Neuron (in vitro differentiated cells): Measurements from ENCODE around the gene HSD11B1.
A peak's percentile ranks its signal among the peaks of the same experiment; 100 is the strongest.

Experiments
- H2AFZ ChIP-seq: one replicate; pipeline ENCODE4 v1.6.1; 2013; ENCODE audit warnings: low read depth, mild to moderate bottlenecking, inconsistent platforms, low read length, moderate library complexity
- H3K27me3 ChIP-seq: one replicate; pipeline ENCODE4 v1.6.1; 2013; ENCODE audit warnings: low read length; ENCODE audit not compliant: insufficient read depth
- H3K36me3 ChIP-seq: one replicate; pipeline ENCODE4 v1.6.1; 2013; ENCODE audit warnings: low read length; ENCODE audit not compliant: insufficient read depth
- H3K4me1 ChIP-seq: one replicate; pipeline ENCODE4 v1.6.1; 2013; ENCODE audit warnings: low read length; ENCODE audit not compliant: insufficient read depth
- H3K4me3 ChIP-seq: 2 replicates; pipeline ENCODE4 v1.5.1; 2013; ENCODE audit warnings: mild to moderate bottlenecking, low read length, moderate library complexity
- H3K9me3 ChIP-seq: one replicate; pipeline ENCODE4 v1.6.1; 2013; ENCODE audit warnings: low read length

Gene HSD11B1

GRCh38 chr1:209742409-209743144, 37.9 kb downstream of the HSD11B1 start:
- Histone ChIP-seq H3K4me3 (no peak overlapping the region), H3K4me1 (no peaks in the 10 kb centered on the region), H3K9me3 (no peaks in the 10 kb centered on the region)

GRCh38 chr1:209743145-209743482, 38.5 kb downstream of the HSD11B1 start:
- peaks cover 3% of the 10 kb centered on the region for H3K27me3 ChIP-seq
- H3K4me3 ChIP-seq, result no peak overlapping the region
- H3K4me1 ChIP-seq, result no peaks in the 10 kb centered on the region
- H3K9me3 ChIP-seq, result no peaks in the 10 kb centered on the region
- no peaks in the 10 kb centered on the region for H3K36me3 ChIP-seq
- no peak overlapping the region for H2AFZ ChIP-seq

More at GRCh38 chr1:209742409-209743144, 37.9 kb downstream of the HSD11B1 start:
- Histone ChIP-seq H3K27me3 (peaks cover 3% of the 10 kb centered on the region), H2AFZ (no peak overlapping the region), H3K36me3 (no peaks in the 10 kb centered on the region)

GRCh38 chr1:209746451-209747165, 42.0 kb downstream of the HSD11B1 start:
- Histone ChIP-seq H3K4me1 (no peaks in the 10 kb centered on the region), H3K36me3 (no peaks in the 10 kb centered on the region), H2AFZ (no peak overlapping the region), H3K4me3 (no peak overlapping the region), H3K27me3 (no peaks in the 10 kb centered on the region), H3K9me3 (no peaks in the 10 kb centered on the region)

DNA sequence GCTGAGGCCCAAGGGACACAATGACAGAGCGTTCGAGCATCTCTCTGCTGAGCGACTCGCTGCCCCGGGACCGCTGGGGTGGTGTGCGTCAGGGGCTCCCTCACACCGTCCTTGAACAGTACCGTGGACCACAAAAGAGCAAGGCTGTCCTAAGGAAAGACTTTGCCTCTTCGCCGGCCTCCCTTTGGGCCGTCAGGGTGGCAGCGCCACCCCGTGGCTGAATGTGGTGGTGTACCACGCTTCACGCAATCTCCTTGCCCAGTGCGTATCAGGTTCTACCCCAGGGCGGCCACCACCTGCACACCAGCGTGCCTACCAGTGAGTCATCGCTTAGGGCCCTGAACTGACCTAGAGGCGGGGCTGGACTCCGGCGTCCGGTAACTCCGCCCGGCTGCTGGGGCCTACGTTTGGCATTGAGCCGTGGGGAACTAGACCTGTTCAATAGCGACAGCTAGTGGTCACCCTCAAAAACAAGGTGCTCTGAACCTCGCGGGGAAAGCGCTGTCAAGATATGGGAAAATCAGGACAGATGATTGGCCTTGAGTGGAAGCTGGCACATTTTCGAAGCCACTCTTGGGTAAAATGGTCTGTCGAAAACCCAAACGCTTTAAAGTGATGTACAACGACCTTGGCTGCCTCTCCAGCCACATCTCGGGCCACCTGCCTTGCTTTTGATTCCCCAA, 43.1 kb downstream of the HSD11B1 start:
- no peaks in the 10 kb centered on the region for H3K9me3 ChIP-seq
- H3K4me1 ChIP-seq, result no peaks in the 10 kb centered on the region
- H3K4me3 ChIP-seq, result peak overlapping the region; percentile 15

GRCh38 chr1:209748620-209749019, 44.0 kb downstream of the HSD11B1 start:
- H3K9me3 ChIP-seq, result no peaks in the 10 kb centered on the region
- H3K27me3 ChIP-seq, result no peaks in the 10 kb centered on the region
- H3K4me3 ChIP-seq, result no peak overlapping the region
- H3K4me1 ChIP-seq, result no peaks in the 10 kb centered on the region
- no peaks in the 10 kb centered on the region for H3K36me3 ChIP-seq
- H2AFZ ChIP-seq, result no peak overlapping the region

More for the DNA sequence above, 43.1 kb downstream of the HSD11B1 start:
- H2AFZ ChIP-seq, result no peak overlapping the region
- H3K27me3 ChIP-seq, result no peaks in the 10 kb centered on the region
- no peaks in the 10 kb centered on the region for H3K36me3 ChIP-seq

DNA sequence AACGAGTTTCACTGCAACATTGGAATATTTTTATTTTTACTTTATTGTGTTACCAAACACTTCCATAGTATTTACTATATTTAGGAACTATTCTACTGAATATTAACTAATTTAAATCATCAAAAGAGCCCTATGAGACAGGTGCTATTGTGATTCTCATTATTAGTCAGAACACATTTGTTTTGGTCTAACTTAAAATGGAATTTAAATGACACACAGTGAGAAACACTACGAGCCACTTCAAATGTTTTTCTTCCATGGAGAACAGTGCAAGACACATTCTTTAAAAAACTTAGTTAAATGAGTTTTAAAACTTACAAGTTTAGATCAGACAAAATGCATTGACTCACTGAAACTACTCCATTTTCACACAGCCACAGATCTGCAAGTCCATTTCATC, 44.6 kb downstream of the HSD11B1 start:
- no peak overlapping the region for H3K4me3 ChIP-seq
- H3K27me3 ChIP-seq, result no peaks in the 10 kb centered on the region
- no peaks in the 10 kb centered on the region for H3K4me1 ChIP-seq
- no peaks in the 10 kb centered on the region for H3K36me3 ChIP-seq
- H3K9me3 ChIP-seq, result no peaks in the 10 kb centered on the region
- no peak overlapping the region for H2AFZ ChIP-seq

GRCh38 chr1:209749670-209750323, 45.2 kb downstream of the HSD11B1 start:
- Histone ChIP-seq H3K4me3 (no peak overlapping the region), H3K9me3 (no peaks in the 10 kb centered on the region), H3K4me1 (no peaks in the 10 kb centered on the region), H2AFZ (no peak overlapping the region), H3K27me3 (no peaks in the 10 kb centered on the region), H3K36me3 (no peaks in the 10 kb centered on the region)

DNA sequence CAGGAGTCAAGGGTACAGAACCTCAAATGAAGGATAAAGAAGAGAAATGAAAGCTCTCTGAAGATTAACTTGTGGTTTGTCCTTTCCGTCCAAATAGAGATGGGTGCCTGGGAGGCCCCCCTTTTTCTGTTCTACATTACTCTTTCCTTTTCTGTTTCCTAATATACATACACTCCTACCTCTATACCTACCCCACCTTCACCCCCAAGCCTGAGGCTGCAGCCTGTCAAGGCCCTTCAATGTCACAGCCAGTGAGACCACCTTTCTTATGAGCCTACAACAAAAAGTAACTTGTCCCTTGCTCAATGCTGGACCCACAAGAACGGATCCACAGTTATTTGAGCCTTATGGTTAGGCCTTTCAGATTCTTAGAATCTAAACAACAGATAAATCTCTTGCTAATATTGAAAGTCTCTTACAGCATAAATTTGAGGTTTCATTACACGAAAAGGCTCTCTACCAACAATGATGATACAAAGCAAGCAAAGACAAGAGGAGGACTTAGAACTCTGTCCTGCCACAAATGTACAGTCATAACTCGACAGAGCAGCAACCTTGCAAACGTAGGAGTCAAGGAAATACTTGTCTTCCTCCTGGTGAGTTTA, 47.1 kb downstream of the HSD11B1 start:
- H3K9me3 ChIP-seq, result no peaks in the 10 kb centered on the region
- no peaks in the 10 kb centered on the region for H3K27me3 ChIP-seq
- no peak overlapping the region for H2AFZ ChIP-seq
- H3K4me3 ChIP-seq, result no peak overlapping the region
- H3K4me1 ChIP-seq, result no peaks in the 10 kb centered on the region
- no peaks in the 10 kb centered on the region for H3K36me3 ChIP-seq

GRCh38 chr1:209752890-209753289, 48.2 kb downstream of the HSD11B1 start:
- H2AFZ ChIP-seq, result no peak overlapping the region
- H3K4me3 ChIP-seq, result no peak overlapping the region
- H3K4me1 ChIP-seq, result no peaks in the 10 kb centered on the region
- no peaks in the 10 kb centered on the region for H3K36me3 ChIP-seq
- no peaks in the 10 kb centered on the region for H3K9me3 ChIP-seq
- no peaks in the 10 kb centered on the region for H3K27me3 ChIP-seq

DNA sequence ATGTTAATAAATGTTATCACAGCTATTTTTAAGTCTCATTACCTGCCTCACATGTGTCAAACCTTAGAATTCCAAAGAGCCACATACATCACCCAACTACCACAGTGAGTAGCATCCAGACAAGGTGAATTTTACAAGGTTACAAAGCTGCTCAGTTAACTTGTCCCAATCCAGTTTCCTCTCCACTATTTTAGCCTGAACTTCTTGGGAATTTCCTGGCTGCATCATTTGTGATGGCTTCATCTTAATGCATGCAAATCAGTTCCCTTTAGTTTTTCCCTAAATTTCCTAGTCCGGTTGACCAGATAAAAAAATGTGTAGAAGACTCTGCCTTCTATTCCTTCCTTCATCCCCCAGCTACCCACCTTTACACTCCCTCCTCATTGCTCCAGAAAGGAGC, 50.6 kb downstream of the HSD11B1 start:
- no peaks in the 10 kb centered on the region for H3K36me3 ChIP-seq
- H3K4me1 ChIP-seq, result no peaks in the 10 kb centered on the region
- H2AFZ ChIP-seq, result no peak overlapping the region
- H3K4me3 ChIP-seq, result no peak overlapping the region
- no peaks in the 10 kb centered on the region for H3K9me3 ChIP-seq
- H3K27me3 ChIP-seq, result no peaks in the 10 kb centered on the region

- Histone ChIP-seq H3K27me3 (no peaks in the 10 kb centered on the region), H3K36me3 (no peaks in the 10 kb centered on the region), H3K4me3 (no peak within 1 kb of the TSS), H3K4me1 (no peaks in the 10 kb centered on the region), H3K9me3 (no peaks in the 10 kb centered on the region), H2AFZ (no peak within 1 kb of the TSS)
Observed at GRCh38 chr1:209755926-209756614, 51.4 kb downstream of the HSD11B1 start, which contains the start of gene TRAF3IP3. TRAF3IP3 (plus strand) TSS chr1:209756053; CDS start chr1:209760040, 3,987 bp downstream.
